ENCODE results near the gene ADAMTS17. TPM values are rescaled to one million over a fixed set of nuclear protein-coding genes. Genes with fewer than 3 reads are reported as not detected.

ADAMTS17 gene
- total and polyA plus RNA-seq, 3 experiments from 2014 or later, result 1.2 to 2.3 (median 1.9) TPM

- peaks cover 3 to 6% of the 10 kb centered on the region in 2 donors for H3K27me3 Mint-ChIP-seq
- no peaks in the 10 kb centered on the region for H3K9me3 Mint-ChIP-seq
- no peak overlapping the region for H3K4me3 Mint-ChIP-seq
- H3K9me3 ChIP-seq (ENCODE audit: low read length), result no peaks in the 10 kb centered on the region
- no peaks in the 10 kb centered on the region for H3K36me3 ChIP-seq (ENCODE audit: insufficient read depth, low read length)
- no peak overlapping the region for H3K4me3 ChIP-seq (ENCODE audit: low read length)
- H3K27ac ChIP-seq (ENCODE audit: low read depth, low read length), result no peak overlapping the region
- CTCF ChIA-PET, result no interaction called here
- no peaks in the 10 kb centered on the region for H3K27me3 ChIP-seq (ENCODE audit: insufficient read depth, low read length, poor library complexity, severe bottlenecking)
- POLR2A ChIA-PET, result no interaction called here
- no peaks in the 10 kb centered on the region for H3K4me1 Mint-ChIP-seq
- H3K4me1 ChIP-seq (ENCODE audit: insufficient read depth, low read length), result no peaks in the 10 kb centered on the region
- no peak overlapping the region for H3K27ac Mint-ChIP-seq
- no peak for DNase-seq
- peaks cover 0 to 9% (median 8%) of the 10 kb centered on the region in 3 donors for H3K36me3 Mint-ChIP-seq
Measured at GRCh38 chr15:100058458-100058857, 283.3 kb downstream of the ADAMTS17 start.

- Histone ChIP-seq H3K4me1 (ENCODE audit: insufficient read depth, low read length) (no peaks in the 10 kb centered on the region), H3K9me3 (ENCODE audit: low read length) (no peaks in the 10 kb centered on the region), H3K27me3 (ENCODE audit: insufficient read depth, low read length, poor library complexity, severe bottlenecking) (no peaks in the 10 kb centered on the region), H3K36me3 (ENCODE audit: insufficient read depth, low read length) (no peaks in the 10 kb centered on the region), H3K4me3 (ENCODE audit: low read length) (no peak overlapping the region), H3K27ac (ENCODE audit: low read depth, low read length) (no peak overlapping the region)
- no peaks in the 10 kb centered on the region for H3K4me1 Mint-ChIP-seq
- H3K9me3 Mint-ChIP-seq, result no peaks in the 10 kb centered on the region
- ChIA-PET POLR2A (no interaction called here), CTCF (no interaction called here)
- no peak overlapping the region for H3K4me3 Mint-ChIP-seq
- peaks cover 0 to 9% (median 8%) of the 10 kb centered on the region in 3 donors for H3K36me3 Mint-ChIP-seq
- DNase-seq, result no peak
- H3K27me3 Mint-ChIP-seq, result peaks cover 3 to 6% of the 10 kb centered on the region in 2 donors
- H3K27ac Mint-ChIP-seq, result no peak overlapping the region
Measured at GRCh38 chr15:100057281-100057680, 284.5 kb downstream of the ADAMTS17 start.

- Mint-ChIP-seq H3K9me3 (no peaks in the 10 kb centered on the region), H3K4me1 (no peaks in the 10 kb centered on the region), H3K27ac (no peak overlapping the region), H3K4me3 (no peak overlapping the region), H3K36me3 (peaks cover 0 to 5% (median 4%) of the 10 kb centered on the region in 3 donors), H3K27me3 (peaks cover 3 to 6% of the 10 kb centered on the region in 2 donors)
- H3K9me3 ChIP-seq (ENCODE audit: low read length), result no peaks in the 10 kb centered on the region
- no peaks in the 10 kb centered on the region for H3K27me3 ChIP-seq (ENCODE audit: insufficient read depth, low read length, poor library complexity, severe bottlenecking)
- CTCF ChIA-PET, result no interaction called here
- DNase-seq, result no peak
- H3K4me1 ChIP-seq (ENCODE audit: insufficient read depth, low read length), result no peaks in the 10 kb centered on the region
- no peaks in the 10 kb centered on the region for H3K36me3 ChIP-seq (ENCODE audit: insufficient read depth, low read length)
- no peak overlapping the region for H3K27ac ChIP-seq (ENCODE audit: low read depth, low read length)
- POLR2A ChIA-PET, result no interaction called here
- no peak overlapping the region for H3K4me3 ChIP-seq (ENCODE audit: low read length)
Measured at GRCh38 chr15:100056411-100057072, 285.2 kb downstream of the ADAMTS17 start.

GRCh38 chr15:100055821-100056220 lies 286.0 kb downstream of the ADAMTS17 start:
- H3K4me1 ChIP-seq (ENCODE audit: insufficient read depth, low read length), result no peaks in the 10 kb centered on the region
- Mint-ChIP-seq H3K4me1 (no peaks in the 10 kb centered on the region), H3K36me3 (peaks cover 0 to 4% (median 4%) of the 10 kb centered on the region in 3 donors), H3K27ac (no peak overlapping the region), H3K9me3 (no peaks in the 10 kb centered on the region), H3K4me3 (no peak overlapping the region), H3K27me3 (peaks cover 3 to 6% of the 10 kb centered on the region in 2 donors)
- ChIA-PET POLR2A (no interaction called here), CTCF (no interaction called here)
- H3K4me3 ChIP-seq (ENCODE audit: low read length), result no peak overlapping the region
- H3K27ac ChIP-seq (ENCODE audit: low read depth, low read length), result no peak overlapping the region
- no peak for DNase-seq
- H3K9me3 ChIP-seq (ENCODE audit: low read length), result no peaks in the 10 kb centered on the region
- H3K27me3 ChIP-seq (ENCODE audit: insufficient read depth, low read length, poor library complexity, severe bottlenecking), result no peaks in the 10 kb centered on the region
- H3K36me3 ChIP-seq (ENCODE audit: insufficient read depth, low read length), result no peaks in the 10 kb centered on the region

- Histone ChIP-seq H3K27me3 (ENCODE audit: insufficient read depth, low read length, poor library complexity, severe bottlenecking) (no peaks in the 10 kb centered on the region), H3K4me1 (ENCODE audit: insufficient read depth, low read length) (no peaks in the 10 kb centered on the region), H3K36me3 (ENCODE audit: insufficient read depth, low read length) (no peaks in the 10 kb centered on the region), H3K27ac (ENCODE audit: low read depth, low read length) (no peak overlapping the region), H3K9me3 (ENCODE audit: low read length) (no peaks in the 10 kb centered on the region), H3K4me3 (ENCODE audit: low read length) (no peak overlapping the region)
- POLR2A ChIA-PET, result no interaction called here
- Mint-ChIP-seq H3K27me3 (peaks cover 3 to 6% of the 10 kb centered on the region in 2 donors), H3K4me1 (no peaks in the 10 kb centered on the region), H3K27ac (no peak overlapping the region), H3K9me3 (no peaks in the 10 kb centered on the region), H3K36me3 (peaks cover 0 to 4% (median 4%) of the 10 kb centered on the region in 3 donors), H3K4me3 (no peak overlapping the region)
- DNase-seq, result no peak
- CTCF ChIA-PET, result no interaction called here
Measured at GRCh38 chr15:100054539-100054938, 287.2 kb downstream of the ADAMTS17 start.

- Histone ChIP-seq H3K27me3 (ENCODE audit: insufficient read depth, low read length, poor library complexity, severe bottlenecking) (no peaks in the 10 kb centered on the region), H3K4me3 (ENCODE audit: low read length) (no peak overlapping the region), H3K9me3 (ENCODE audit: low read length) (no peaks in the 10 kb centered on the region), H3K4me1 (ENCODE audit: insufficient read depth, low read length) (no peaks in the 10 kb centered on the region), H3K36me3 (ENCODE audit: insufficient read depth, low read length) (no peaks in the 10 kb centered on the region), H3K27ac (ENCODE audit: low read depth, low read length) (no peak overlapping the region)
- ChIA-PET CTCF (no interaction called here), POLR2A (no interaction called here)
- H3K4me1 Mint-ChIP-seq, result no peaks in the 10 kb centered on the region
- no peak overlapping the region for H3K27ac Mint-ChIP-seq
- peaks cover under 1 to 5% (median 3%) of the 10 kb centered on the region in 3 donors for H3K36me3 Mint-ChIP-seq
- H3K27me3 Mint-ChIP-seq, result peaks cover 3 to 5% of the 10 kb centered on the region in 2 donors
- no peak for DNase-seq
- no peak overlapping the region for H3K4me3 Mint-ChIP-seq
- H3K9me3 Mint-ChIP-seq, result no peaks in the 10 kb centered on the region
Measured at GRCh38 chr15:100053474-100054121, 288.2 kb downstream of the ADAMTS17 start.

GRCh38 chr15:100052716-100053473 lies 288.9 kb downstream of the ADAMTS17 start:
- ChIA-PET POLR2A (no interaction called here), CTCF (interaction anchor here (0.5 kb wide), 1 partner anchor 380 kb away, joined by 4 read pairs; no protein-coding TSS in a partner anchor)
- H3K27me3 ChIP-seq (ENCODE audit: insufficient read depth, low read length, poor library complexity, severe bottlenecking), result no peaks in the 10 kb centered on the region
- Mint-ChIP-seq H3K9me3 (peaks cover 0 to under 1% (median 0%) of the 10 kb centered on the region in 5 donors), H3K27ac (no peak overlapping the region), H3K27me3 (peaks cover 0 to 2% of the 10 kb centered on the region in 2 donors), H3K4me3 (no peak overlapping the region), H3K4me1 (no peaks in the 10 kb centered on the region), H3K36me3 (peaks cover 3 to 7% (median 3%) of the 10 kb centered on the region in 3 donors)
- H3K4me3 ChIP-seq (ENCODE audit: low read length), result no peak overlapping the region
- H3K27ac ChIP-seq (ENCODE audit: low read depth, low read length), result no peak overlapping the region
- H3K4me1 ChIP-seq (ENCODE audit: insufficient read depth, low read length), result no peaks in the 10 kb centered on the region
- H3K36me3 ChIP-seq (ENCODE audit: insufficient read depth, low read length), result no peaks in the 10 kb centered on the region
- no peak for DNase-seq
- no peaks in the 10 kb centered on the region for H3K9me3 ChIP-seq (ENCODE audit: low read length)
